GM12878 (cell line): ENCODE results near the gene KCNN3. TPM values are rescaled to one million over a fixed set of nuclear protein-coding genes. Genes with fewer than 3 reads are reported as not detected.

Experiments
- ATAC-seq: fragments of 200-7000 bp; cut with Tn5 transposase; 3 replicates; pipeline ENCODE4 v1.9.1; 2020; ENCODE audit warnings: mild to moderate bottlenecking, moderate library complexity
- BruUV-seq: library from RNA; stranded (reverse); fragments of 400-500 nt; replicated peaks from 2 replicates; lab custom pipeline; 2021; lab: Mats Ljungman, UMichigan
- CTCF ChIA-PET: fragments of 300-600 bp; sonication (Branson Sonifier 250); formaldehyde crosslinking; extraction: SDS; loops from one replicate; lab custom pipeline; 2021; ENCODE audit warnings: inconsistent platforms; lab: Yijun Ruan, JAX
- POLR2A ChIA-PET: fragments of 350-600 bp; formaldehyde crosslinking; extraction: SDS; loops from one replicate; lab custom pipeline; 2021; ENCODE audit warnings: inconsistent platforms; lab: Charles Lee
- RAD21 ChIA-PET: fragments of 300-600 bp; sonication (Branson Sonifier 250); formaldehyde crosslinking; loops from one replicate; lab custom pipeline; 2023; ENCODE audit warnings: antibody characterized with exemption; ENCODE audit not compliant: unreplicated experiment; lab: Charles Lee
- SMC1A ChIA-PET: fragments of 300-600 bp; sonication (Branson Sonifier 250); formaldehyde crosslinking; loops from one replicate; lab custom pipeline; 2023; ENCODE audit not compliant: unreplicated experiment, uncharacterized antibody; lab: Charles Lee
- DNase-seq: peaks from one replicate; pipeline ENCODE4 v3.0.0-alpha.2; 2011; ENCODE audit warnings: low read depth, low spot score
- FAIRE-seq: peaks from 3 replicates; lab custom pipeline; 2011; peaks lifted over from hg19 to GRCh38; lab: Jason Lieb, UNC
- H2AFZ ChIP-seq: 2 replicates; pipeline ENCODE4 v1.6.0; 2011; ENCODE audit warnings: low read depth, low read length, control low read depth; ENCODE audit not compliant: control insufficient read depth
- H3K27ac ChIP-seq: 2 replicates; pipeline ENCODE4 v1.5.1; 2011; ENCODE audit warnings: control low read depth; ENCODE audit not compliant: control insufficient read depth, insufficient read depth
- H3K27me3 ChIP-seq, 2 experiments: replicated peaks in 1 of 2; 2 replicates each; pipeline versions ENCODE4 v1.6.0 to v1.6.1; 2011; ENCODE audit warnings: low read length in 1 of 2; ENCODE audit not compliant: control insufficient read depth in 2 of 2, insufficient read depth in 2 of 2
- H3K36me3 ChIP-seq, 2 experiments: 2 replicates each; pipeline ENCODE4 v1.5.1; 2011; ENCODE audit warnings: low read length in 1 of 2; ENCODE audit not compliant: control insufficient read depth in 2 of 2, insufficient read depth in 2 of 2
- H3K4me1 ChIP-seq: 2 replicates; pipeline ENCODE4 v1.6.1; 2011; ENCODE audit warnings: mild to moderate bottlenecking, low read length, moderate library complexity, mixed read lengths; ENCODE audit not compliant: control insufficient read depth, insufficient read depth
- H3K4me2 ChIP-seq: 2 replicates; pipeline ENCODE4 v1.6.0; 2011; ENCODE audit warnings: control low read depth; ENCODE audit not compliant: control insufficient read depth, insufficient read depth
- H3K4me3 ChIP-seq: fragments of 200-600 bp; sonication (generic); 2 replicates; pipeline ENCODE4 v1.5.1; 2016
- H3K79me2 ChIP-seq: 2 replicates; pipeline ENCODE4 v1.6.0; 2011; ENCODE audit warnings: low read length; ENCODE audit not compliant: control insufficient read depth, insufficient read depth
- H3K9ac ChIP-seq: 2 replicates; pipeline ENCODE4 v1.8.0; 2011; ENCODE audit warnings: low read length, control low read depth, mixed read lengths; ENCODE audit not compliant: control insufficient read depth, insufficient read depth
- H3K9me3 ChIP-seq: replicated peaks from 3 replicates; pipeline ENCODE4 v1.5.1; 2011; ENCODE audit warnings: mild to moderate bottlenecking, low read length; ENCODE audit not compliant: control insufficient read depth, insufficient read depth
- H4K20me1 ChIP-seq: 2 replicates; pipeline ENCODE4 v1.6.0; 2011; ENCODE audit not compliant: control insufficient read depth, insufficient read depth
- POU2F2 ChIP-seq: IDR thresholded peaks from 3 replicates; pipeline ENCODE4 v1.6.1; 2011; ENCODE audit warnings: low read depth, mild to moderate bottlenecking, low read length, borderline replicate concordance
- WGBS: methylation state at CpG from one replicate; pipeline ENCODE4 v1.1.6; 2016; ENCODE audit warnings: low lambda C conversion rate; ENCODE audit not compliant: insufficient replicate concordance, insufficient coverage; ENCODE audit errors: missing lambda C conversion rate; 5-methylcytosine and 5-hydroxymethylcytosine counted together
- in situ Hi-C: fragments of 300-500 bp; cut with MboI; formaldehyde crosslinking; loops from 9 replicates; pipeline ENCODE4 v1.14.3; 2018; ENCODE audit warnings: mixed read lengths
- intact Hi-C: fragments of 100-400 bp; cut with micrococcal nuclease; formaldehyde crosslinking; loops from one replicate; pipeline ENCODE4 v1.14.2; 2022; ENCODE audit not compliant: unreplicated experiment
- polyA plus RNA-seq, 11 experiments: library from polyadenylated mRNA; depleted of rRNA in 4 of 11; unstranded in 6 of 11; stranded (reverse) in 5 of 11; fragments of >200 nt; fragmentation: Nextera tagmentation in 4 of 11; fragmentation: Illumina TruSeq in 1 of 11; extraction: Ambion mirVana in 4 of 11; extraction: Trizol in 1 of 11; gene quantifications; 1 replicate in 1 of 11; 2 replicates in 10 of 11; pipeline versions ENCODE4 v1.2.1 to v1.2.3, GENCODE V29; 2011 to 2016; ENCODE audit warnings: inconsistent platforms in 2 of 11, missing spikeins in 2 of 11, low read depth in 1 of 11
- total RNA-seq, 4 experiments: library from RNA; depleted of rRNA in 3 of 4; stranded (reverse); fragments of >200 nt in 3 of 4; fragmentation: Illumina TruSeq in 1 of 4; extraction: Trizol in 1 of 4; gene quantifications; 2 replicates each; pipeline versions ENCODE4 v1.2.1 to v1.2.3, GENCODE V29; 2013 to 2021
- TF ChIP-seq, protein P1 (sequence below): fragments of 450-650 bp; IDR thresholded peaks from 2 replicates; pipeline ENCODE4 v1.6.1; 2017; ENCODE audit warnings: mild to moderate bottlenecking, low read depth, inconsistent platforms; ENCODE audit not compliant: poor library complexity, severe bottlenecking

Gene KCNN3
- total and polyA plus RNA-seq, 10 of the 15 experiments (the other 5 are each of a cell fraction or from before 2014, with no cell fraction given), result 3.5 to 26.4 (median 14.9) TPM

GRCh38 chr1:154821083-154821482 is 49.0 kb downstream of the KCNN3 start:
- ChIA-PET SMC1A (interaction anchor here (1.0 to 3.6 kb wide), 4 partner anchors 13 to 73 kb away, joined by 3 to 36 read pairs (median 13); no protein-coding TSS in a partner anchor), CTCF (interaction anchor here (0.8 kb wide), 1 partner anchor 216 kb away, joined by 3 read pairs; no protein-coding TSS in a partner anchor), POLR2A (interaction anchor here (1.5 kb wide), 1 partner anchor 22 kb away, joined by 3 read pairs; no protein-coding TSS in a partner anchor), RAD21 (interaction anchor here (1.7 kb wide), 1 partner anchor 30 kb away, joined by 4 read pairs; no protein-coding TSS in a partner anchor)
- in situ Hi-C loops (no loop called here), intact Hi-C loops (loop anchor here (5.0 kb wide), 1 partner anchor 36 kb away; no protein-coding TSS in a partner anchor)
- Histone ChIP-seq H3K4me1 (peaks cover 35% of the 10 kb centered on the region), H3K79me2 (no peaks in the 10 kb centered on the region; the same call in none of the 2 replicates), H3K27me3 (no peaks in the 10 kb centered on the region), H3K4me2 (no peak overlapping the region), H3K4me3 (no peak overlapping the region), H3K9ac (no peak overlapping the region), H2AFZ (no peak overlapping the region), H3K36me3 (peaks cover 9 to 24% of the 10 kb centered on the region in 2 experiments; a peak in 3 of 4 replicates), H4K20me1 (no peaks in the 10 kb centered on the region; the same call in 1 of the 2 replicates), H3K27ac (no peak overlapping the region), H3K9me3 (no peaks in the 10 kb centered on the region)
- FAIRE-seq (no peak), ATAC-seq (no peak), DNase-seq (no peak)
- BruUV-seq, result no TSS peak
- TF ChIP-seq, protein P1, sequence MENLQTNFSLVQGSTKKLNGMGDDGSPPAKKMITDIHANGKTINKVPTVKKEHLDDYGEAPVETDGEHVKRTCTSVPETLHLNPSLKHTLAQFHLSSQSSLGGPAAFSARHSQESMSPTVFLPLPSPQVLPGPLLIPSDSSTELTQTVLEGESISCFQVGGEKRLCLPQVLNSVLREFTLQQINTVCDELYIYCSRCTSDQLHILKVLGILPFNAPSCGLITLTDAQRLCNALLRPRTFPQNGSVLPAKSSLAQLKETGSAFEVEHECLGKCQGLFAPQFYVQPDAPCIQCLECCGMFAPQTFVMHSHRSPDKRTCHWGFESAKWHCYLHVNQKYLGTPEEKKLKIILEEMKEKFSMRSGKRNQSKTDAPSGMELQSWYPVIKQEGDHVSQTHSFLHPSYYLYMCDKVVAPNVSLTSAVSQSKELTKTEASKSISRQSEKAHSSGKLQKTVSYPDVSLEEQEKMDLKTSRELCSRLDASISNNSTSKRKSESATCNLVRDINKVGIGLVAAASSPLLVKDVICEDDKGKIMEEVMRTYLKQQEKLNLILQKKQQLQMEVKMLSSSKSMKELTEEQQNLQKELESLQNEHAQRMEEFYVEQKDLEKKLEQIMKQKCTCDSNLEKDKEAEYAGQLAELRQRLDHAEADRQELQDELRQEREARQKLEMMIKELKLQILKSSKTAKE, result no peak
- TF ChIP-seq POU2F2, result no peak
- WGBS, result 97% methylated on average over 7 of the region's 7 CpGs
